Kidney (tissue), 14 donors: ENCODE data around the gene GNAT1. TPM values are rescaled to one million over a fixed set of nuclear protein-coding genes. Genes with fewer than 3 reads are reported as not detected.

Source experiments
- DNase-seq, 5 donors: peaks; one replicate each; pipeline ENCODE4 v3.0.0-alpha.2; 2013 to 2020
- FAIRE-seq: peaks from 2 replicates; lab custom pipeline; 2012; peaks lifted over from hg19 to GRCh38; lab: Jason Lieb, UNC
- H3K27ac ChIP-seq, 2 donors: one replicate each; pipeline ENCODE4 v1.7.0; 2013; ENCODE audit warnings: low read depth in 2 of 2, low read length in 2 of 2, inconsistent platforms in 1 of 2
- H3K27me3 ChIP-seq: one replicate; pipeline ENCODE4 v1.7.1; 2013; ENCODE audit warnings: low read length, inconsistent platforms; ENCODE audit not compliant: control insufficient read depth, insufficient read depth
- H3K36me3 ChIP-seq, 3 donors: one replicate each; pipeline versions ENCODE4 v1.7.0 to v1.7.1; 2013; ENCODE audit warnings: low read length in 3 of 3, control low read depth in 1 of 3, inconsistent platforms in 1 of 3; ENCODE audit not compliant: insufficient read depth in 3 of 3, control insufficient read depth in 2 of 3
- H3K4me1 ChIP-seq, 3 donors: one replicate each; pipeline versions ENCODE4 v1.7.0 to v1.7.1; 2013; ENCODE audit warnings: low read length in 3 of 3, inconsistent platforms in 1 of 3, low read depth in 1 of 3; ENCODE audit not compliant: control insufficient read depth in 2 of 3, insufficient read depth in 2 of 3
- H3K4me3 ChIP-seq, 3 donors: one replicate each; pipeline versions ENCODE4 v1.7.0 to v1.8.1; 2013; ENCODE audit warnings: low read length in 3 of 3, control low read depth in 1 of 3, inconsistent platforms in 1 of 3
- H3K9ac ChIP-seq, 3 donors: one replicate each; pipeline versions ENCODE4 v1.7.0 to v1.7.1; 2013; ENCODE audit warnings: low read length in 3 of 3, control low read depth in 1 of 3, inconsistent platforms in 1 of 3
- H3K9me3 ChIP-seq, 3 donors: one replicate each; pipeline versions ENCODE4 v1.7.0 to v1.7.1; 2013; ENCODE audit warnings: low read length in 3 of 3, control low read depth in 1 of 3, inconsistent platforms in 1 of 3; ENCODE audit not compliant: control insufficient read depth in 2 of 3, insufficient read depth in 1 of 3
- CTCF ChIP-seq: IDR thresholded peaks from 3 replicates; pipeline ENCODE4 v1.5.1; 2012; ENCODE audit warnings: mild to moderate bottlenecking, moderate library complexity, borderline replicate concordance; ENCODE audit not compliant: insufficient read depth; ENCODE audit errors: extremely low read depth
- intact Hi-C: fragments of 100-400 bp; cut with DNase I; formaldehyde crosslinking; loops from one replicate; pipeline ENCODE4 v1.11.1; 2022
- polyA plus RNA-seq: library from polyadenylated mRNA; stranded (reverse); fragments of 350-450 nt; fragmentation: Illumina TruSeq; extraction: RNeasy Lipid Tissue Mini Kit (QIAGEN cat#74804); gene quantifications from one replicate; pipeline ENCODE4 v1.2.3, GENCODE V29; 2014; ENCODE audit warnings: low read depth, low replicate concordance; ENCODE audit not compliant: insufficient read depth
- total RNA-seq: library from RNA; stranded (reverse); fragmentation: NEBNext Ultra II Directional; extraction: Animal tissue kit (Norgen Biotek cat#: 25700); gene quantifications from one replicate; pipeline ENCODE4 v1.2.1, GENCODE V29; 2021
- donor health status: control.
- donor health status: control.
- donor health status: control.
- donor health status: control.
- donor health status: control.
- donor health status: DM: yes; HTN: yes; CAD: no.
- donor health status: Normal renal cell carcinoma (clear cell type).

GNAT1 gene
- total and polyA plus RNA-seq, 2 donors from 2014 or later, result not detected

- Histone ChIP-seq H3K27ac (no peak overlapping the region), H3K4me3 (no peak overlapping the region)
- DNase-seq, result no peak
Measured at GRCh38 chr3:50229490-50229889, 38.1 kb downstream of the GNAT1 start.

GRCh38 chr3:50230104-50230793 is 38.8 kb downstream of the GNAT1 start:
- no peak overlapping the region for H3K27ac ChIP-seq
- peaks cover 0 to 25% (median 0%) of the 10 kb centered on the region in 3 donors for H3K4me1 ChIP-seq
- no peak for TF ChIP-seq CTCF
- no peaks in the 10 kb centered on the region for H3K36me3 ChIP-seq
- no peak for FAIRE-seq
- intact Hi-C loops, result no loop called here
- no peak overlapping the region for H3K4me3 ChIP-seq
- no peak for DNase-seq
- no peaks in the 10 kb centered on the region for H3K9me3 ChIP-seq
- no peak overlapping the region for H3K9ac ChIP-seq
- H3K27me3 ChIP-seq, result no peaks in the 10 kb centered on the region

More at GRCh38 chr3:50229490-50229889, 38.1 kb downstream of the GNAT1 start:
- no peaks in the 10 kb centered on the region for H3K36me3 ChIP-seq
- no peak overlapping the region for H3K9ac ChIP-seq
- H3K27me3 ChIP-seq, result no peaks in the 10 kb centered on the region
- H3K9me3 ChIP-seq, result no peaks in the 10 kb centered on the region
- no peak for FAIRE-seq
- intact Hi-C loops, result loop anchor here (5.0 kb wide), 1 partner anchor 43 kb away; no protein-coding TSS in a partner anchor
- no peak for TF ChIP-seq CTCF
- peaks cover 0 to 21% (median 0%) of the 10 kb centered on the region in 3 donors for H3K4me1 ChIP-seq

- Histone ChIP-seq H3K4me3 (no peak overlapping the region), H3K27me3 (no peaks in the 10 kb centered on the region), H3K36me3 (no peaks in the 10 kb centered on the region), H3K27ac (no peak overlapping the region), H3K4me1 (peaks cover 0 to 25% (median 0%) of the 10 kb centered on the region in 3 donors), H3K9ac (no peak overlapping the region), H3K9me3 (no peaks in the 10 kb centered on the region)
- intact Hi-C loops, result no loop called here
- FAIRE-seq (no peak), DNase-seq (no peak)
- no peak for TF ChIP-seq CTCF
Measured at GRCh38 chr3:50230794-50231125, 39.4 kb downstream of the GNAT1 start.
